IPS-18a (cell line): ENCODE data around the gene CATSPER1.

Experiments used
- H3K27ac ChIP-seq: one replicate; pipeline ENCODE4 v1.5.1; 2013; ENCODE audit warnings: low read length
- H3K27me3 ChIP-seq: one replicate; pipeline ENCODE4 v1.6.1; 2013; ENCODE audit warnings: mild to moderate bottlenecking, low read length; ENCODE audit not compliant: control insufficient read depth, insufficient read depth
- H3K36me3 ChIP-seq: one replicate; pipeline ENCODE4 v1.6.1; 2013; ENCODE audit warnings: low read depth, low read length; ENCODE audit not compliant: control insufficient read depth
- H3K4me1 ChIP-seq: one replicate; pipeline ENCODE4 v1.6.1; 2013; ENCODE audit warnings: low read depth, low read length; ENCODE audit not compliant: control insufficient read depth
- H3K4me3 ChIP-seq: one replicate; pipeline ENCODE4 v1.5.1; 2013; ENCODE audit warnings: low read length
- H3K9ac ChIP-seq: one replicate; pipeline ENCODE4 v1.6.1; 2013; ENCODE audit warnings: mild to moderate bottlenecking, low read length, moderate library complexity
- H3K9me3 ChIP-seq: one replicate; pipeline ENCODE4 v1.6.1; 2013; ENCODE audit warnings: low read depth, low read length; ENCODE audit not compliant: control insufficient read depth

Gene CATSPER1

DNA sequence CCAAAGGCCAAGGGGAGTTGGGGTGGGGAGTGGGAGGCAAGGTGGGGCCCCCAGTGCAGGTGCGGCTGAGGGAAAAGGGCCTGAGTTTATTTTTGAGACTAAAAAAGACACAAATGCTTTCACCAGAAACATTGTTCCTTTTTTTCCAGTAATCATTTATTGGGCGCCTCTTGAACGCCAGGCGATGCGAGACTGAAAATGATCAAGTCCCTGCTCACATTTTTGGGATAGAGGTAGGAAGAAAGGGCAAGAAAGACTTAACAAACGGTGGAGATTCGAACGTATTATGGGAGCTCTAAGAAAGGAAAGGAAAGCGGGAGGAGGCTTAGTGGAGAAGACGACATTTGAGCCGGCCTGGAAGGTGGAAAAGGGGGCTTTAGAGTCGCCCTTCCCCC, 25.1 kb upstream of the CATSPER1 start:
- H3K36me3 ChIP-seq, result peaks cover 18% of the 10 kb centered on the region
- H3K9me3 ChIP-seq, result no peaks in the 10 kb centered on the region
- no peaks in the 10 kb centered on the region for H3K27me3 ChIP-seq
- peaks cover 28% of the 10 kb centered on the region for H3K4me1 ChIP-seq
- H3K9ac ChIP-seq, result peak overlapping the region; percentile 84
- peak overlapping the region; percentile 81 for H3K4me3 ChIP-seq
- H3K27ac ChIP-seq, result peak overlapping the region; percentile 89

DNA sequence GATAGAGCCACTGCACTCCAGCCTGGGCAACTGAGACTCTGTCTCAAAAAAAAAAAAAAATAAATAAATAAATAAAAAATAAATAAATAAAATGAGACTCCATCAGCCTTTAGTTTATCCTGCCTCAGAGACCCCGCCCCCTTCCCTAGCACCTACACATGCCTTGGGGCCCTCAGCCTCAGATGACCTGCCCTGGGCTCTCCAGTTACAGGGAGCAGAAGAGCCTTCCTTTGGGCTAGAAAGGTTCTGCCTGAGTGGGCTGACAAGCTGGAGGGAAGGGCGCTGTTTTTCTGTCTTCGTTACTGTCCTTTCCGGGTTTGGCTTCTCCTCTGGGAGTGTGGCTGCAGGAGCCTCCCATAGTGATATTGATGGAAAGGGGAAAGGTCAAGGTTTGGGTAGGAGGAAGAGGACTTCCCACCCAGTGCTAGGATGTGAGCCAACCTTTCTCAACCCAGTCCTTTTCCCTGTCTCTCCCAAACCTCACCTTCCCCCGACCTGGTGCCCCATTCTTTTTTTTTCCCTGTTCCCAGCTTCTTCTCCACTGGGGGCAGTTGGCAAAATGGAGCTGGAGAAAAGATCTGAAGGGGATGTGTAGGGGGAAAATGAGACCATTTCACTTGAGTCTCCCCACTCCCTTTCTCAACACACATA, 24.4 kb upstream of the CATSPER1 start:
- peaks cover 28% of the 10 kb centered on the region for H3K4me1 ChIP-seq
- no peaks in the 10 kb centered on the region for H3K9me3 ChIP-seq
- H3K4me3 ChIP-seq, result peak overlapping the region; percentile 81
- H3K36me3 ChIP-seq, result peaks cover 14% of the 10 kb centered on the region
- no peak overlapping the region for H3K27ac ChIP-seq
- H3K27me3 ChIP-seq, result no peaks in the 10 kb centered on the region
- peak overlapping the region; percentile 84 for H3K9ac ChIP-seq

DNA sequence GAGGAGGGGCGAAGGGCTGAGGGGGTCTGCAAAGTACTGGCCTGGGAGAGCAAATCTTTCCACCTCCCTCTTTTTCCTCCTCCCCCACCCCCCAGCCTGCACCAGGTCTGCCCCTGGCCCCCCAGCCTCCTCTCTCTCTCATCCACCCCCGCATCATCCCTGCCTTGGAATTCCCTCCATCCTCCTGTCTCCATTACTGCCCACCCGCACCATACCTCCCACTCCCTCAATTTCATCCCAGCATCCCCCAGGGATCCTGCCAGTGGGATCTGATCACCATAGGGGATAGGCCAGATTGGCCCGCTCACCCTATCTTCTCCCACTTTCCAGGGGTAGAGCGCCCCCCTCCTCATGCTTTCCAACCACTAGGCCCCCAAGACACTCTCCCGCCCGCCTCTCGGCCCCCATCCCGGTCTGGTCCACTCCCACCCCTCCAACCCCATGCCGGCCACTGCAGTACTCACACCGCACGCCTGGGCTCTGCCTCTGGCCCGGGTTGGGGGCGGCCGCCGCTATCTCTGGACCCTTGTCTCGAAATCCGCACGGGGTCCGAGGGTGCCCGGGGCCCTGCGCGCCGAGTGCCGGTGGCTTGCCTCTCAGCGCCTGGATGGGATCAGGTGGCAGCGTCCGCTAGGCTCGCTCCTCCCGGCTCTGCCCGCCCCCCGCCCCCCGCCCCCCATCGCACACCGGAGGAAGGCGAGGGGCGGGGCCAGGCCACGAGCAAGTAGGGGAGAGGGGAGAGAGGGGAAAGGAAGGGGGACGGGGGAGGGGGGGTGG, 22.5 kb upstream of the CATSPER1 start, which contains the start of gene GAL3ST3:
Gene GAL3ST3, minus strand, starts transcription at position 615 of the 777 bp plus-strand sequence. CDS start 3,746 bp downstream, outside the sequence.
- H3K4me1 ChIP-seq, result peaks cover 36% of the 10 kb centered on the region

DNA sequence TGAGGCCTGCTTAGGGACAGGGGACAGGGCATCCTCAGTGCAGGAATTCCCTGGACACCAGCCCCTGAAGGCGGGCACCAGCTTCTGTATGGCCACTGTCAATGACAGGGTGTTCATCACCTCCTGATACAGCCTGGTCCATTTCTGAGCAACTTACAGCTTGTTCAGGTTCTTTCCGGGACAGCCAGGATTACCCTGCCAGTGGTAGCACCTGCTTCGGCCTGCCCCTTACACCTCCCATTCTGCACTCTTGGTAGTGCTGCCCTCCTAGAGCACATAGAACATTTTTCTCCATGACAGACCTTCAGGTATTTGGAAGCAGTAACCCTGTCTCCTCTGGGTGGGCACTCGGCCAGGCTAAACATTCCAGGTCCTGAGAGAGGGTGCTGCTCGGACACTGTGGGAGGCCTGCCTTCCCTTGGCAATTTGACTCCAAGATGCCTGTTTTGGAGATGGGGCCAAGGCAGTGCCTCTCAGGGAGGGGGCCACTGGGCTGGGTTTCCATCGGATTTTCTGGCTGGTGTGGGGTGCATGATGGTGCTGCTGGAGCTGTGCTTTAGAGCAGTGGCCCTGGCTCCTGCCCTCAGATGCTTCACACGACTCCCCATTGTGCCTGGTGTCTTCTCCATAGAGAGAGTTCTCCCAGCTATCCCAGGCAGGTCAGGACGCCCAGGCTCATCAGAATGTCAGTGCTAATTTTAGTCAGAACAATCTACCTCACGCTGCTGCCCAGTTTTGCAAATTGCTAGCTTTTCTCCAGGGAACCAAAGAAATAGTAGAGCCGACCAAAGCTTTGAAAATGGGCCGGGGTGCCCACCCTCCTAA, 21.5 kb upstream of the CATSPER1 start:
- Histone ChIP-seq H3K9me3 (no peaks in the 10 kb centered on the region), H3K9ac (no peak overlapping the region), H3K27ac (no peak overlapping the region), H3K27me3 (no peaks in the 10 kb centered on the region), H3K36me3 (peaks cover 7% of the 10 kb centered on the region), H3K4me3 (peak overlapping the region; percentile 72), H3K4me1 (peaks cover 31% of the 10 kb centered on the region)

More for the DNA sequence above, 22.5 kb upstream of the CATSPER1 start, which contains the start of gene GAL3ST3:
- H3K9ac ChIP-seq, result no peak within 1 kb of the TSS
- H3K9me3 ChIP-seq, result no peaks in the 10 kb centered on the region
- H3K36me3 ChIP-seq, result peaks cover 4% of the 10 kb centered on the region
- no peaks in the 10 kb centered on the region for H3K27me3 ChIP-seq
- H3K4me3 ChIP-seq, result peak within 1 kb of the TSS; percentile 72
- no peak within 1 kb of the TSS for H3K27ac ChIP-seq

GRCh38 chr11:66046901-66047300, 20.6 kb upstream of the CATSPER1 start:
- Histone ChIP-seq H3K4me3 (no peak overlapping the region), H3K4me1 (peaks cover 31% of the 10 kb centered on the region), H3K36me3 (peaks cover 7% of the 10 kb centered on the region), H3K9ac (no peak overlapping the region), H3K27me3 (no peaks in the 10 kb centered on the region), H3K27ac (no peak overlapping the region), H3K9me3 (no peaks in the 10 kb centered on the region)

- Histone ChIP-seq H3K4me1 (peaks cover 21% of the 10 kb centered on the region), H3K27me3 (no peaks in the 10 kb centered on the region), H3K9me3 (no peaks in the 10 kb centered on the region), H3K27ac (no peak overlapping the region), H3K4me3 (no peak overlapping the region), H3K9ac (no peak overlapping the region), H3K36me3 (peaks cover 18% of the 10 kb centered on the region)
Measured at GRCh38 chr11:66045177-66045639, 18.9 kb upstream of the CATSPER1 start.

GRCh38 chr11:66044757-66045156, 18.5 kb upstream of the CATSPER1 start:
- H3K9ac ChIP-seq, result no peak overlapping the region
- H3K4me1 ChIP-seq, result peaks cover 21% of the 10 kb centered on the region
- no peak overlapping the region for H3K4me3 ChIP-seq
- no peaks in the 10 kb centered on the region for H3K9me3 ChIP-seq
- H3K27me3 ChIP-seq, result no peaks in the 10 kb centered on the region
- H3K27ac ChIP-seq, result no peak overlapping the region
- peaks cover 18% of the 10 kb centered on the region for H3K36me3 ChIP-seq

- H3K4me1 ChIP-seq, result peaks cover 14% of the 10 kb centered on the region
Measured at GRCh38 chr11:66042996-66043906, 17.0 kb upstream of the CATSPER1 start.

GRCh38 chr11:66042227-66042995, 16.1 kb upstream of the CATSPER1 start:
- no peaks in the 10 kb centered on the region for H3K9me3 ChIP-seq
- H3K36me3 ChIP-seq, result peaks cover 18% of the 10 kb centered on the region
- H3K27ac ChIP-seq, result no peak overlapping the region

More at GRCh38 chr11:66042996-66043906, 17.0 kb upstream of the CATSPER1 start:
- Histone ChIP-seq H3K27me3 (no peaks in the 10 kb centered on the region), H3K4me3 (no peak overlapping the region), H3K27ac (no peak overlapping the region), H3K36me3 (peaks cover 18% of the 10 kb centered on the region), H3K9ac (no peak overlapping the region), H3K9me3 (no peaks in the 10 kb centered on the region)

GRCh38 chr11:66039765-66040164, 13.5 kb upstream of the CATSPER1 start:
- H3K4me1 ChIP-seq, result peaks cover 2% of the 10 kb centered on the region
- no peak overlapping the region for H3K27ac ChIP-seq
- no peaks in the 10 kb centered on the region for H3K27me3 ChIP-seq

More at GRCh38 chr11:66042227-66042995, 16.1 kb upstream of the CATSPER1 start:
- no peaks in the 10 kb centered on the region for H3K27me3 ChIP-seq
- no peak overlapping the region for H3K9ac ChIP-seq
- no peak overlapping the region for H3K4me3 ChIP-seq
- peaks cover 8% of the 10 kb centered on the region for H3K4me1 ChIP-seq

More at GRCh38 chr11:66039765-66040164, 13.5 kb upstream of the CATSPER1 start:
- no peak overlapping the region for H3K4me3 ChIP-seq
- no peaks in the 10 kb centered on the region for H3K9me3 ChIP-seq
- H3K36me3 ChIP-seq, result peaks cover 18% of the 10 kb centered on the region
- H3K9ac ChIP-seq, result no peak overlapping the region
